Hematopoietic multipotent progenitor cell treated with erythropoietin and hydrocortisone succinate and interleukin-3 and kit ligand, for 8 days (in vitro differentiated cells): ENCODE measurements around the gene MAD1L1.

ENCODE experiments used
- DNase-seq: peaks from one replicate; pipeline ENCODE4 v3.0.0-alpha.2; 2015

Gene MAD1L1

DNA sequence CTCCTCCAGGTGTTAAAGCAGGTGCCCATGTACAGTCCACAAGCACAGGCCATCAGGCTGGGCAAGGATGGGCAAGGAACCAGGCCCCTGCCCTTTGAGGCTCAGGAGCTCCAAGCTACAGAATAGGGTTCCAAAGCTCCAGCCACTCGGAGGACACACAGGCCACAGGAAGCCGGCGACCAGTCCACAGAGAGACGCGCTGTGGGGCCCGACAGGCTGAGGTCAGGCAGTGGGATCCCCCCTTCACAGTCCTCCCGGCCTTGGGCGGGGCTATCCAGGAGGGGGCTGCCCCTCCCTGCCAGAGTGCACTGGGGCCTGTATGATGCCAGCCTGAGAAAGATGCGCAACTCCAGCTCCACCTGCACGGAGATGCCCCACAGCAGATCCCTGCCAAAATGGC lies 34.0 kb downstream of the MAD1L1 start:
- no peak for DNase-seq

DNA sequence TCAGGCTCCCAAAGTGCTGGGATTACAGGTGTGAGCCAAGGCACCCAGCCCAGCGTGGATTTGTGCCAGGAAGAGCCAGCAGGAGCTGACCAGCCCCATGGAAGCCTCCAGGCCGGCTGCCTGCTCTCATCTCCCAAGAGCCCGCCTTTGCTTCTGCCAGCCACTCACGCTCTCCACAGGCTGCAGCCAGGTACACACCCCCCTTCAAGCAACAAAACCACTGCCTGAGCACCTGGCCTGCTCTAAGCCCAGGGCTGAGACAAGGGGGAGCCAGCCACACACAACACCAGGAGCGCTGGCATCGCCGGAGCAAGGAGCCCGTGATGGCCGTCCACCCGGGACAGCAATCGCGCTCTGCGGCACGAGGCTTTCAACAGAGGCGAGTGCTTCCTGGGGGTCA lies 34.5 kb downstream of the MAD1L1 start:
- no peak for DNase-seq

DNA sequence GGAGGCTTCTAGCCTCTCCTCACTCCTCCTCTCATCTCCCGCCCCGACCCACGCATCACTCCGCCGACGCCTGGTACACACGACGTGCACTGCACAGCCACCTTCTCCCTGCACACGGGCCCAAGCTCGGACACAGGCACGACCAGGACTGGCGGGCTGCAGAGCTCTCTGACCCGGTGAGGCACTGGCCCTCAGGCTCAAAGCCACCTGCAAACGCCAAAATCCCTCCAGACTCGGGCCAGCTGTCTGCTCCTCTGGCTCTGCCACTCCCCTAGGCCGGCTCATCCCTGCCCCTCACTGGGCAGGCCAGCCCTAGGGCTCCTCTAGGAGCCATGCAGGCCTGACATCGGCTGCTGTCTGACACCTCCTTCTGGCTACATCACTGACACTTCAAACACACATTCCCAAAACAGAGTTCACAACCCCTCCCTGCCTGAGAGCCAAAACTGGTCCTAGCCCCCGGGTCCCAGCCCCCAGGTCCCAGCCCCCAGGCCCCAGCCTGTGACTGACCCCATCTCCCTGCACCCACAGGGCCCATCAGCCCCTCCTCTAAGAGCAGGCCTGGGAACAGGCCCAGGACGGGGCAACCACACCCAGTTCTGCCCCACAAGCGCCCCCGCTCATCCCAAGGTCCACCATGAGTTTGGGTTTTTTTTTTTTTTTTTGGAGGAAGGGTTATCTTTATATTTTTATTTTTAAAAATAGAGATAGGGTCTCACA lies 35.1 kb downstream of the MAD1L1 start:
- DNase-seq, result no peak

DNA sequence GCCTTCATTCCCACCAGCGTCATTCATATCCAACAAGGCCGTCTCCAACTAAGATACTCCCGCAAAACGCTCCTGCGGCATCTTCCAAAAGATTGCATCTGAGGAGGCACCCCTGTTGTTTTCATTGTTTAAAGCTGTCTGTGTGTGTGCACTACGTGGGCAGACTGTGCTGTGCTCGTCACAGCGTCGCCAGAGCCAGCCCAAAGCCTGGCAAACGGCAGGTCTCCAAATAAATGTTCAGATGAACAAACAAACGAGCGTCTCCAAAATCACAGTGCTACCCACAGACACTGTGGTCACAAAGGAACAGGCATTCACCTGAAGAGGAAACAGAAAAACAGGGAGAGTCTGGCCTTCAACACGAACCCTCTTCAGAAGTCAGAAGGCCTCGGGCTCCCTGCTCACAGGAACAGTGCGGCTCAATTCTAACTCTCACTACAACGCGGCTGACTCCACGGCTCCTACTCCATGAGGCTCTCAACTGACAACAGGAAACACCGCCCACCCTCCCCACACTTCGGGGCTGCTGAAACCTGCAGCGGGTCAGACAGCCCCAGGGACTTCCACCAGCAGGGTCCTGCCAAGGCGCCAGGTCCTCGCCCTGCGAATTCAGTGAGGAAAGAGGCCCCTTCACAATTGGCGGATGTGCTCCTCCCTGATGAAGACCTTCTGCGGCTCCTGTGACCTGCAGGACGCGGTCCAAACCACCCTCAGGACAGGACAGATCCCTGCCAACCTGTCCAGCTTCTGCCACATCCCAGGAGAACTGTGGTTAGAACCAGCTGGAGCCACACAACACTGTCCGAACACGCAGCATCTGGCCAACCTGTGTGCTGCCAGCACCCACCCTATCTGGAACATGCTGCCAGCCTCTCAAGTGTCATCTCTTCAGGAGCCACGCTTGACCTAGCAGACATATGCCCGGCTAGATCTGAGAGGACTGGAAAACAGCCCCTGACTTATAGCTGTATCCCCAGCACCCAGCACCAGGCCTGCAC lies 36.1 kb downstream of the MAD1L1 start:
- no peak for DNase-seq

DNA sequence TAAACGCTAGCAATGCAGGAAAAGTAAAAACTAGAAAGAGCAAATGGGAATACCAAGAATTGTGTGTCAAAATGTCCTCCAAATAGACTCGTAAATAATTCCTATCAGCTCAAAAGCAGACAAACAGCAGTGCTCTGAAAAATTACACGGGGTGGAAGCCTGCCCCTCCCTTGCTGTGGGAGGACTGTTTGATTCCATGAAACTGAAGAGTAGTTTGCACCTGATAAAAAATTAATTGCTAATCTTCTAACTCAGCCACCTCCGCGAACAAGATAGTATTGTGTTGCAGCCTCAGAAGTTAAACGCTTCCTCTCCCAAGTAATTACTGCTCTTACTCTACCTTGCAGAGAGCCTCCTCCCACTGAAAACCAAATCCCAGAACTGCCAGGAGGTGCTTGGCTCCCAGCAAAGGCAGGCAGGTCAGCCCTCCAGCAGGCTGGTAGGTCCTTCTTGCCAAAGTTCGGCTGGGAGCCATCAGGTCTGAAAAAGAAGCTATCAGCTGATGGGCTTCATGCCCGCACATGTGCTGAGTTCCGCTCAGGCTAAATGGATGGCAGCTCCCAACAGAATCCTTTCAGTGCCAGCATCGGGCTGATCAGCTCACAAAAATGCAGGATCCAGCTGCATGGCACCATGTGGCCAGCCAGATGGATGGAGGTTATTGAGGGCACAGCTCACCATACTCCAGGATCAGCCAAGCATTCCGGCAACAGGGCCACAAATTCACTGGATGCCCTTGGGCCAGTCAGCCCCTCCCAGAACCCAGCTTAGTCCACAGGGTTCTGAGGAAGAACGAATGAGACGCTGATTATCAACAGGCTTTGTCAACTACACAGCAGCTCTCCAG lies 37.1 kb downstream of the MAD1L1 start:
- peak; percentile 89 for DNase-seq

DNA sequence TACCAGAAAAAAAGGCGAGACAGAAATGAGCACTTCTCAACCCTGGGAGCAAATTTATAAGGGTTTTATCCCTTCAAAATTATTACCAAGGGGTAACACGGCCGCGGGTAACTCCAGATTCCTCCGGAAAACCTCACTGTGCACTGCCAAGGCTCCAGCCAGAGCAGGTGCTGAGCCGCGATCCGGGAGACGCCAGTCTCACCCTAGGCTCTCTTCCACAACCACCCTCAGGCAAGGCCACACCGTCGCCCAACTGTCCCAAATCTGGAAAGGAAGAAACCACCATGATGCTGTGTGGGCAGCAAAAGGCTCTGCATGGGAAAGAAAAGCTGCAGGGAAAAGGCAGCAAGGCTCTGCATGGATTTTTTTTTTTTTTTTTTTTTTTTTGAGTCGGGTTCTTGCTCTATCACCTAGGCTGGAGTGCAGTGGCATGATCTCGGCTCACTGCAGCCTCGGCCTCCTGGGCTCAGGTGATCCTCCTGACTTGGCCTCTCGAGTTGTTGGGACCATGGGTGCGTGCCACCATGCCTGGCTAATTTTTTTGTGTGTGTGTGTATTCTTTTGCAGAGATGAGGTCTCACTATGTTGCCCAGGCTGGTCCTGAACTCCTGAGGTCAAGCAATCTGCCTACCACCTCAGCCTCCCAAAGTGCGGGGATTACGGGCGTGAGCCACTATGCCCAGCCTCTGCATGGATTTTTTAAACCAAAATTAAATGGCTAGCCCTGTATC lies 39.0 kb downstream of the MAD1L1 start:
- DNase-seq, result no peak

DNA sequence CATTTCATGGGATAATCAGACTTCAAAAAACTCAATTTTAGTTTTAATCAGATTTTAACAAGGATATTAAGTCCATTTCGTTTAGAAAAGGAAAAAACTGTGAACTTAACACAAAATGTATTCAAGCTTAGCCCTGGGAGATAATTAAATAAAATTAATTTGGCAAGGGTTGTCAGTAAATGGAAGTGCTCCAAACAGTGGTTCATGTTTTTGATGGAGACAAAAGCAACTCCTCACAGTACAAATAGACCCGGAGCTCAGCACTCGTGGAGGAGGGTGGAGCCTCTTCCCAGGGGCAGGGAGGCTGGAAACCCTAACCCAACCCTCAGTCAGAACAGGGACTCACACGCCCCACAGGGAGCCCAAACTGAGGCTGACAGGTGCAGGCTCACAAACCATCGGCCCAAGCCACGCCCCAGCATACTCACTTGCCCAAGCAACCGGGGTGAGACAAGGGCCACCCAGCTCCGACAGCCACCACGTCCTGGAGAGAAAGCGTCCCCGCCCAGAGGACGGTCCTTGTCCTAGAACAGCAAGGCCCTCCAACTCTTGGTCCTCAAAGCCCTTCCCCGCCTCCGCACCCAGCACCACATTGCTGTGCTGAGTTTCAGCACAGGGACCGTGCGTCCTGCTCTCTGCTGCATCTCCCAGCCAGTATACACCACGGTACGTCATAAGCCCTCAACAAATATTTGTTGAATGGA lies 39.8 kb downstream of the MAD1L1 start:
- no peak for DNase-seq

DNA sequence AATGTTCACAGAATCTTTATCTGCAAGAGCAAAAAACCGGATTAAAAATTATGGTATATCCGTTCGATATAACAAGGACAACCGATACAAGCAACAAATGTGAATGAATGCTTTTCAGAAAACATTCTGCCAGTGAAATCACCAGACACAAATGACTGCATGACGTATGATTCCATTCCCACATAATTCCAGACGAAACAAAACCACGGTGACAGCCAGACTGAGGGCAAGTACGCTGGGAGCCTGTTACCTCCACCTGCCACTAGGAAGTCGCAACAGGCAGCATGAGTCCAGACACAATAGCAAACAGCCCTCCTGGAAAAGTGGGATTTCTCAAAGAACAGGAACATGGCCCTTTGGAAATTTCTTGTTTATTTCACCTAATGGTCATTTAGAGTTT lies 41.7 kb downstream of the MAD1L1 start:
- no peak for DNase-seq

DNA sequence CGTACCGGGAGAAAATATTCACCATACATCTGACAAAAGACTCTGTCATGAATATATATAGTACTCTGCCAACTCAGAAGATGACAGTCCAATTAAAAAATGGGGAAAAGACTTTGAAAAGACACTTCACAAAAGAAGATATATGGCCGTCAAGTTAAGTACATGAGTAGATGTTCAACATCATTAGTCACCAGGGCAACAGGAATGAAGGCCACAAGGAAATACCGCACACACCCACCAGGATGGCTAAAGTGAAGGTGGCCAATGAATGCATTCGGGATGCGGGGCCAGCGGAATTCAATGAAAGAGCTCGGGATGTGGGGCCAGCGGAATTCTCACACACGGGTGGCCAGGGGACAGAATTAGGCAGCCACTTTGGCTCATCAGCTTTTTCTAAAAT lies 42.2 kb downstream of the MAD1L1 start:
- no peak for DNase-seq

DNA sequence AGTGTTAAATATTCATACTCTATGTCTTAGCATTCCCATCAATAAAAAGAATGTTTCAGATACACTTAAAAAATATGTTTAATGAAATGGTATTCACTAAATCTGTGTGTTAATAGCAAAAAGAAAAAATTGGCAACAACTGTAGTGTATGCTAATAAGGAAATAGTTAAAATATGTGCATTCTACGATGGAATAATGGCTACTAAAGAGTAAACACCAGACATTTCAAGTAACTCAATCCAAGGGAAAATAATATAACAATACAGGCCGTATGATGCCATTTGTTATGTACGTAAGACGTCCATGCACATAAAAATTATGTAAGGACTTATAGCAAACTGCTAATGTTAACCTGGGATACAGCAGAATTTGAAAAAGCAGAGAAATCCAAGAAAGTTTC lies 46.6 kb downstream of the MAD1L1 start:
- DNase-seq, result no peak

DNA sequence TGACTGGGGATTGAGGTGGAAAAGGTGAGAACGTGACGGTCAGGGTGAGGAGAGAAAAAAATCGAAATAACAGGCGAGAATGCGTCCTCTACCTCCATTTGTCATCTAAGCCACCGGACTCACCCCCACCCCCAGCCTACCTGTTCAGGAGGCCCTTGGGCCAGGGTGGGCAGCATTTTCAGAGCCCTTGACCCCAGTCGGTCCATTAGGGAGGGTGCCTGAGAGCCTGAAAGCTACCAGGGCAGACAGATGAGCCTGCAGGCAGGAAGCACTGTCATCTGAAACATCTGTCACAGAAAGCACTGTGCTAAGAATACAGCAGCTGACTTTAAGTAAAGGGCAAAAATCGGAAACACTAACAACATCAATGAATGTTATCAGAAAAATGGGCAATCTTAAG lies 47.0 kb downstream of the MAD1L1 start:
- DNase-seq, result no peak

DNA sequence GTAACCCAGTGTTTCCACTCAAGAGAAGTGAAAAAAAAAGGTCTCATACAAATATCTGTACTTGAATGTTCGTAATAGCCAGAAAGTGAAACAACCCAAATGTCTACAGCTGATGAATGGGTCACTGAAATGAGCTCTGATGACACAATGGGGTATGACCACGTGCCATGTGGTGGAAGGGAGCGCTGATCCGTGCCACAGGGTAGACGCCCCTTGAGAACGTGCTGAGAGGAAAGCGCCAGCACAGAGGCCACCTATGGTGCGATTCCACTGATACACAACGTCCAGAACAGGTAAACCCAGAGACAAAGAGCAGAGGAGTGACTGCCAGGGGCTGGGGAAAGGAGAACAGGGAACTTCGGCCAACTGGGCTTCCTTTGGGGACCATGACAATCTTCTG lies 50.3 kb downstream of the MAD1L1 start:
- DNase-seq, result no peak

DNA sequence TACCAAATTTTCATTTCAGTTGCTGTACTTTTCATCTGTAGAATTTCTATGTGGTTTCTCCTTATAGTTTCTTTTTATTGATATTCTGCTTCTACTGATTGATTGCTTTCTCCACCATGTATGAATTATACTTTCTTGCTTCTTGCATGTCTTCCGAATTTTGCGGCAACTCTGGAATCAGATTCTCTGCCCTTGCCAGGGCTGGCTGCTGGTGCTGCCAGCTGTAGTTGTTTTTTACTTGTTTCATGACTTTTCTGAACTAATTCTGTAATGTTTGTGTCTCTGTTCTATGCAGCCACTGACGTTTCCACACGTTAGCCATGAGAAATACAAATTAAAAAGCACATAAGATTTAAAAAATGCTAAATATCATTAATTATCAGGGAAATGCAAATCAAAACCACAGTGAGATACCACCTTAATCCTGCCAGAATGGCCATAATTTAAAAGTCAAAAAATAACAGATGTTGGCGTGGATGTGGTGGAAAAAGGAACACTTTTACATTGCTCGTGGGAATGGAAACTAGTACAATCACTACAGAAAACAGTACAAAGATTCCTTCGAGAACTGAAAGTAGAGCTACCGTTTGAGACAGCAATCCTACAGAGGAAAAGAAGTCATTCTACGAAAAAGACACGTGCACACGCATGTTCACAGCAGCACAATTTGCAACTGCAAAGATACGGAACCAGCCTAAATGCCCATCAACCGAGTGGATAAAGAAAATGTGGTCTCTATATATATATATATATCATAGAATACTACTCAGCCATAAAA lies 51.5 kb downstream of the MAD1L1 start:
- DNase-seq, result no peak

DNA sequence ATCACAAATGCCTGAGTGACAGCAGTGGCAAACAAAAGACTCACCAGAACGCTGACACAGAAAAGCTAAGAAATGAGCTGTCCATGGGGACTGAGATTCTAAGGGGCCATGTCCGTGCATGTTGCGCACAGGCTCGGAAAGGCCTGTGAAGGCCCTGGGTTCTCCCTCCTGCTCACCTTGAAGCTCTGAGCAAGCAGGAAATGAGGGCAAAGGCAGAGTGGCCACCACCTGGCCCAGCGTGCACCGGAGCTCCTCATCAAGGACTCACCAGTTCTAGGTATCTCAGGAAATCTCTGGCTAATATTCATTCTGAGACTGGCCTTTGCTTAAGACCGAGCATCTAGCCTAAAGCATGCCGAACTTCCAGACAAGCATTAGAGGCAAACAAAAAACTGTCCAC lies 52.7 kb downstream of the MAD1L1 start:
- no peak for DNase-seq

DNA sequence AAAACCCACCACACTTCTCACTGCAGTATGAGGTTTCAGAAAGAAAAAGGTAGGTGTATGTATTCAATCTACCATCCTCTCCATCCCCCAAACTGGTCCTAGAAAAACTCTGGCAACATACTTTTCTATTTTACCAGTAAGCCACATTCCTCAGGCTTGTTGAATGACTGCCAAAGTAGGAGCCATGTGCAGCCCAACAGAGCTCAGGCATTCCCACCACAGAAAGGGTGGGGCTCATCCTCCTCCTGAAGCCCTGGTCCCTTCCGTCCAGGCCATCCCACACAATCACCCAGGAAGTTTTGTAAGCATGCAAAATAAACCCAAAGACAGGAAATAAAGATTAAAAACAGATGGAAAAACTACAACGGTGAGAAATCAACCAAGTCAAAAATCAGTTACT lies 57.2 kb downstream of the MAD1L1 start:
- DNase-seq, result no peak

DNA sequence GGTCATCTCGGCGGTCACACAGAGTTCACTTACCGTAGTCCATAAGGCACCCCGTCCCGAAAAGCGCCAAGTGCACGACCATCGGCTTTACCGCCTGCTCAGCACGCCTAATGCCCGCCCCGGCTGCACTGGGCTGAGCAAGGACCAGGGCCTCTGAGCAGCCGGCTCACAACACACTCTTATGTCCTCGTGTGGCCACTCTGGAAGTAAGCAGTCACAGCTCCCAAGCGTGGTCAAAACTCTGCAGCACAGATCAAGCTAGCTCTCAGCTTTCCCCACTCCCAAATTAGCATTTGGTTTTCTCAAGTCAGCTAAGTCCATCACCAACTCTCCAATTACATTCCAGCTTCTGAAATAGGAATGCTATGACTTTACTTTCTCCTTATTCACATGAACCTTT lies 57.7 kb downstream of the MAD1L1 start:
- DNase-seq, result no peak

DNA sequence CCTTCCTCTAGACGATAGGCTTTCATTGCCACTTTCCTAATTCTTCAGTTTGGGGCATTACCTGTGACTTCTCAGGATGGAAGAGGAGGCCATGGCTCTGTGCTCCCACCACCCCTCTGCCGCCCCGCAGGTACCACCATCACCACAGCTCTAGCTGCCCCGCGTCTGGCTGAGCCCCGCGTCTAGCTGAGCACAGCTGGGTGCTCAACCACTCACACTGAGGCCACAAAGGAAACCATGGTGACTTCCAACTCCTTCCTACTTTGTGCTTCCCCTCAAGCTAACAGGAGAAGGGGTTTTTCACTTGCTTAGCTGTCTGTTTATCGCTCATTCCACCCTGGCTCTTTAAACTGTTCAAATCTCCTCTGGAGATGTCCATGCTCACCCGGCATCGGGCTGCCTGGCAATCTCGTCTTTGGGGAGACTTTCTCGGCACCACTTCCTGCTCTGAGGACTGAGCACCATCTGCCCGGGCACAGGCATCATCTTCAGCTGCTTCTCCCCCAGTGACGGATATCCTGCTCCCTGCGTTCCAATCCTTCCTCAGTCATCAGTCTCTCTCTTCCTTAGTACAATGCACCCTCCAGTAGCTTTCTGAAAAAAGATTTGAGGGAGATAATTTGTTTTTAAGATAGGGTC lies 59.4 kb downstream of the MAD1L1 start:
- DNase-seq, result no peak

DNA sequence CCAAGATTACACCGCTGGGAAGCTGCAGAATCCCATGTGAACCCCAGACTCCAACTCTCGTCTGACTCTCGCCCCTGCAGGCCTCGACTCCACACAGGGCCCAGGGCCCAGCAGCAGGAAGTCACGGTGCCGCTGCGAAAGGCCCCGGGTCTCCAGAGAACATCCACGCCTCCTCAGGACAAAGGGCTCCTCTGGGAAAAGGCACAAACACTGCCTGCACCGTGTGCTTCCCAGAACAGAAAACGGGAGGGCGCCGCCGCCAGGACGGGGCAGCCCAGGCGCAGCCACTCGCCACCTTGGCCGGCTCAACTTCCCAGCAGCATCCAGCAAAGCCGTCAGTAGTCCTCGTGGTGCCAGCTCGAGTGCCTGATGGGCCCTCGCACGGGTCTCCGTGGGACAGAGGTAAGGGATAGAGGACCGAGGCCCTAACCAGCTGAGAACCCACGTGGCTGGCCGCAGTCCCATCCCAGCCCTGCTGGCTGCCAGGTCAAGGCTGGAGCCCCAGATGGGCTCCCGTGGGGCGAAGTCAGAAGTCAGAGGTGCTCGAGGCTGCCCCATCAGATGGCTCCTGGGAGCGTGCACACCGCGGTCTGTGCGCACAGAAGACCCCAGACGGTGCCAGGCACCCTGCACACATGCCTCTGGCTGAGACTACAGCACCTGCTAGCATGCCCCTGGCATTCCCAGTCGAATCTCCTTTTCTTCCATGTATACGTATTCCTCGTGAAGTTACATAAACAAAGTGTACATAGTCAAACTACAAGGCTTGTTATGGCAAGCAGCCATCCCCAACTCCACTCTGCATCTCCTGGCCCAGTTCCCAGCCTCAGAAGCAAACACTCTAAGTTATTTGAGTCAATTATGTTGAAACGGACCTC lies 60.2 kb downstream of the MAD1L1 start:
- no peak for DNase-seq

DNA sequence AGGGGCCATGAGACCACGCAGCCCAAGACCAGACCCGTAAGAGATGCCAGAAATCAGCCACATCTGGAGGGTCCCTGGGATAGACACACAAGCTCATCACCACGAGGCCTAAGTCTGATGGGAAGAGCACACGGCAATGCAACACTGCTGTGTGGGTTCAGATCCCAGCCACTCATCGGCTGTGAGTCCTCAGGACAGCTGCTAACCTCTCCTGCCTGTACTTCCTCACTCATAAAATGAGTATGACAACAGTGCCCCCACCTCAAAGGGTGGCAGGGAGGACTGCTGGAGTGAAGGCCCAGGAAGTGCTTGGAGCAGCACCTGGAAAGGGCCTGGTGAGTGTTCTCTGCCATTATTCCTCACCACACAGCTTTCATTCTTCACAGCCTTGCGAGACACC lies 60.9 kb downstream of the MAD1L1 start:
- no peak for DNase-seq
